GM13977 (cell line): ENCODE data around the gene GUCA2A.

Experiments
- DNase-seq: peaks from one replicate; pipeline ENCODE4 v3.0.0; 2012; ENCODE audit warnings: low spot score
- in situ Hi-C: fragments of 300-500 bp; cut with MboI; formaldehyde crosslinking; loops from one replicate; pipeline ENCODE4 v1.12.0; 2022; ENCODE audit warnings: low sequenced_read_pairs, low pct_unique_long_range_greater_than_20kb, mixed read lengths, inconsistent platforms; ENCODE audit not compliant: unreplicated experiment
- TF ChIP-seq, protein P1 (sequence below): IDR thresholded peaks from 2 replicates; pipeline ENCODE4 v1.5.1; 2012; ENCODE audit warnings: mild to moderate bottlenecking, control low read depth; ENCODE audit not compliant: insufficient read depth; ENCODE audit errors: extremely low read depth, missing control alignments

Gene GUCA2A

GRCh38 chr1:42198251-42198650, 33.7 kb upstream of the GUCA2A start:
- in situ Hi-C loops = no loop called here
- TF ChIP-seq, protein P1, sequence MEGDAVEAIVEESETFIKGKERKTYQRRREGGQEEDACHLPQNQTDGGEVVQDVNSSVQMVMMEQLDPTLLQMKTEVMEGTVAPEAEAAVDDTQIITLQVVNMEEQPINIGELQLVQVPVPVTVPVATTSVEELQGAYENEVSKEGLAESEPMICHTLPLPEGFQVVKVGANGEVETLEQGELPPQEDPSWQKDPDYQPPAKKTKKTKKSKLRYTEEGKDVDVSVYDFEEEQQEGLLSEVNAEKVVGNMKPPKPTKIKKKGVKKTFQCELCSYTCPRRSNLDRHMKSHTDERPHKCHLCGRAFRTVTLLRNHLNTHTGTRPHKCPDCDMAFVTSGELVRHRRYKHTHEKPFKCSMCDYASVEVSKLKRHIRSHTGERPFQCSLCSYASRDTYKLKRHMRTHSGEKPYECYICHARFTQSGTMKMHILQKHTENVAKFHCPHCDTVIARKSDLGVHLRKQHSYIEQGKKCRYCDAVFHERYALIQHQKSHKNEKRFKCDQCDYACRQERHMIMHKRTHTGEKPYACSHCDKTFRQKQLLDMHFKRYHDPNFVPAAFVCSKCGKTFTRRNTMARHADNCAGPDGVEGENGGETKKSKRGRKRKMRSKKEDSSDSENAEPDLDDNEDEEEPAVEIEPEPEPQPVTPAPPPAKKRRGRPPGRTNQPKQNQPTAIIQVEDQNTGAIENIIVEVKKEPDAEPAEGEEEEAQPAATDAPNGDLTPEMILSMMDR = no peak
- DNase-seq = no peak

- DNase-seq = no peak
- in situ Hi-C loops = no loop called here
- TF ChIP-seq, protein P1 = no peak
These were observed 31.3 kb upstream of the GUCA2A start for GRCh38 chr1:42195841-42196240.

DNA sequence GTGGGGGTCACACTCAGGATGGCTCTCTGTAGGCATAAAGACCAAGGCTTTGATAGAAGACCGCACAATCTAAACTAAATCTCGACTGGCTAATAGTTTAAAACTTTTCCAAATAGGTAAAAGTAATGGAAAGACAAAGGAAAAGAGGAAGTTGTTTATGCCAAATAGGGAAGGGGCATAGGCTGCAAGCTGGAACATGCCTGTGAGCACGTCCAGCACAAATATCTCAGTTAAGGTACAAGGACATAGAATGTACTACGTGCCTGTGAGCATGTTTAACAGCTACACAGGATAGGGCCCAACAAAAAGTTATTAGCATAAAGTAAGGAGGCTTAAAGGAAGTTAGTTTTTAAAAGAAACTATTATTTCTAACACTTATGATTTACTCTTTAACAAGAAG, 27.6 kb upstream of the GUCA2A start:
- in situ Hi-C loops = no loop called here
- no peak for DNase-seq
- TF ChIP-seq, protein P1 = no peak

DNA sequence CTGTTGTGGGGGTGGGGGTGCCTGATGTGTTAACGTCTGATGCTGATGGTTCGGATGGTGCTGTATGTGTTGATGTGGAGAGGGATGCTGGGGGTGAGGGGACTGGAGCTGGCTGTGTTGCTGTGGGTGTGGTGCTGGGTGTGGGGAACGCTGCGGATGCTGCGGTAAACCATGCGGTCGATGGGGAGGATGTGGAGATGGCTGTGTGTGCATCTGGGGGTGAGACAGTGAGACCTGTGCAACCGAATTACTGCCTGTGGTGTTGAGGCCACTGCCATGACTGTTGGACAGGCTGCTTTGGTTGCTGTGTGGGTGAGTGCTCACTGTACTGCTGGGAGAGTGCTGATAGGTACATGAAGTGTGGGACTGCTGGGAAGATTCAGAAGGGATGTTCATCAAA, 26.8 kb upstream of the GUCA2A start:
- in situ Hi-C loops = no loop called here
- DNase-seq = no peak
- TF ChIP-seq, protein P1 = no peak

- in situ Hi-C loops = no loop called here
- TF ChIP-seq, protein P1 = no peak
- no peak for DNase-seq
These were observed 25.6 kb upstream of the GUCA2A start for GRCh38 chr1:42189931-42190853.

GRCh38 chr1:42186152-42186551, 21.6 kb upstream of the GUCA2A start:
- TF ChIP-seq, protein P1 = no peak
- peak; percentile 3 for DNase-seq
- in situ Hi-C loops = no loop called here
